ENCODE data around the gene CCDC158.
"Not testable (repeated sequence)": the region's sequence is repeated elsewhere in the genome, so short reads cannot be mapped to it uniquely, and the experiment has no call there.

CCDC158 gene

DNA sequence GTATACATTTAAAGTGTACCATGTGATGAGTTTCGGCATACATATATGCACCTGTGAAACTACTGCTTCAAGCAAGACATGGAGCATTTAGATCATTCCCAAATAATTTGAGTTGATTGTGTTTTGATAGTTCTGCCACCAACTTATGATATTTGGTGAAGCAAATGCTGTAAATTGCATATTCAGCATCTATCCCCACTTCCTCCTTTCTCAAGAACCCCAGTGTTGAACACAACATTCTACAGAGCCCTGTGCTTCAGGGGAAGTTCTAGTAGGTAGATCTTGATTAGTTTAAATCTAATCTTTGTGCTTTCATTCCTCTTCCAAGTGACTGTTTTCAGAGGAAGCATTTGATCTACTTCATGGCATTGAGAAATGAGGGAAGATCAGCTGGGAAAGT is 8.7 kb upstream of the CCDC158 start:
- no peak for DNase-seq

DNA sequence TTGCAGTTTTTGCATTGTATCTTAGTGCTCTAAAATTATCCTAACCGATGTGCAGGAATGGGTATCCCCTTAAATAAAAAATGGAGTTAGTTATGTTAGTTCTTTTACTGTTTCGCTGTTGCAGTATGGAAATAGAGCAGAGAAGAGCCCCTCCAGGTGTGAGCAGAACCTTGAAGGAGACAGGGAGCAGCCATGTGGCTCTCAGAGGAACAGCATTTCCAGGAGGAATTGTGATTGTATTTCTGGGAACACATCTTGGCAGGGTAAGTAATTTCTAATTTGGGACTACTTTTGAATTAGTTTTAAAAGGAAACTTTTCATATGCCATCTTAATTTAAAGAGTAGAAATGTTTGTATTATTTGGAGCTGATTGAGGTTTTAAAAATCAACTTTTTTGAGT is 5.3 kb upstream of the CCDC158 start:
- no peak for DNase-seq

DNA sequence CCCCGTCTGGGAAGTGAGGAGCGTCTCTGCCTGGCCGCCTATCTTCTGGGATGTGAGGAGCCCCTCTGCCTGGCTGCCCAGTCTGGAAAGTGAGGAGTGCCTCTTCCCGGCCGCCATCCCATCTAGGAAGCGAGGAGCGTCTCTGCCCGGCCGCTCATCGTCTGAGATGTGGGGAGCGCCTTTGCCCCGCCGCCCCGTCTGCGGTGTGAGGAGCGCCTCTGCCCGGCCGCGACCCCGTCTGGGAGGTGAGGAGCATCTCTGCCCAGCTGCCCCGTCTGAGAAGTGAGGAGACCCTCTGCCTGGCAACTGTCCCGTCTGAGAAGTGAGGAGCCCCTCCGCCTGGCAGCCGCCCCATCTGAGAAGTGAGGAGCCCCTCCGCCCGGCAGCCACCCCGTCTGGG is 2.2 kb upstream of the CCDC158 start:
- not testable (repeated sequence) for DNase-seq

GRCh38 chr4:76420188-76420761 is 666 bp downstream of the CCDC158 start:
- no peak for DNase-seq

DNA sequence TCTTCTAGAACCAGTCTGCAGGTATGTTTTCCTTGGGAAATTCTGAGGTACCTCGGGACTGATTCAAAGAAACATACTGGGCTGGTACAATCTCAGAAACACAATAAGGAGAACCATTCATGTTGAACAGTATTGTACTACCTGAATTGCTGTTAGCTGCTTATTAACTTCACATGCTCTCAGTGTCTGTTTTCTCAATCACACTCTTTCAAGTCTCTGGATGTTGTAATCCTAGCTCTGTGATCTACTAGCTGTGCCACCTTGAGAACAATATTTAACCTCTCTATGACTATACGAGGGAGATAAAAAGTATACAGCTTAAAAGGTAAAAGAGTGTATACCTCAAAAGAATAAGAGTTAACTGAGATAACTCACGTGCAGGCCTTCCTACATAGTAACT is 10.3 kb downstream of the CCDC158 start:
- no peak for DNase-seq

DNA sequence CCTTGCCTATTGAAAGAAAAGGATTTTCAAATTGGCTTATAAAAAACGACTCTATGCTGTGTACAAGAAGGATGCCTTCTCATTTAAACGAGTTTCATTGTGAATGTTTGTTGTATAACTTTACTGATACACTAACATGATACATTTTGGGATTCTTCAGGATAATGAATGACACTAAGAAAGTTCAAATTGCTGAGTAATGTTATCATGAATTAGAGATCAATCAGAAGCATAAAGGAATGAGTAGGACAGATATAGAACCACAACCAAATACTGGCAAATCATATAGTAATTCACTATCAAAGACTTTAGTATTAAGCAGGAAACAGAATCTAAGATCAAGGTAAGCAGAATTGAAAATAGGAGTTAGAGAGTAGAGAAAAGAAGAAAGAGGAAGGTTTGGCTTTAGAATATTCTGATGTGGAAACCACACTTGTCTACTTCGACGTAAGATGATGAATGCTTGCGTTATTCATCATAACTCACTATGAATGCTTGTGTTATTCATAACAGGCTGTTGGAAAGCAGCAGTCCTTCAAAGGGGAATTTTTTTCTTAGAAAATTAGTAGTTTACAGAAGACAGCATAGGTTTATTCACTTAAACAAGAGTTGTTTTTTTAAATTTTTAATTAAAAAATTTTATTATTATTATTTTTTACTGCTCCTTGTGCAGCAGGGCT is 13.4 kb downstream of the CCDC158 start:
- DNase-seq = no peak

GRCh38 chr4:76406081-76406480 is 14.9 kb downstream of the CCDC158 start:
- DNase-seq = no peak

DNA sequence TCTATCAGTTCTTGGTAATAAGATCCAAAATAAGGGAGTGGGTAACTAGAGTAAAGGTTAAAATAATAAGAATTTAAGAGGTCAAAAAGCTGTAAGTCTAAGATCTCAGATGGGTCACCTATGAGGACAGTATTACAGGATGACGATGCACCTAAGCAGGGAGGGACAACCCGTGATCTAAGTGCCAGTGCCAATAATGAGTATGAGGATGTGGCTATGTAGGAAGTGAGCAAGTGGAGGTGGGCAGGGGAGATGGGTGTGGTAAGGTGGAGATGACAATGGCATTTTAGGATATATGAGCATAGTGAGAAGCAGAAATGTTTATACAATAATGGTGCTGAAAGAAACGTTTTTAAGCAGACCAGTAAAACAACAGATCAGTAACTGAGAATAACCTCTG is 19.3 kb downstream of the CCDC158 start:
- DNase-seq = no peak

DNA sequence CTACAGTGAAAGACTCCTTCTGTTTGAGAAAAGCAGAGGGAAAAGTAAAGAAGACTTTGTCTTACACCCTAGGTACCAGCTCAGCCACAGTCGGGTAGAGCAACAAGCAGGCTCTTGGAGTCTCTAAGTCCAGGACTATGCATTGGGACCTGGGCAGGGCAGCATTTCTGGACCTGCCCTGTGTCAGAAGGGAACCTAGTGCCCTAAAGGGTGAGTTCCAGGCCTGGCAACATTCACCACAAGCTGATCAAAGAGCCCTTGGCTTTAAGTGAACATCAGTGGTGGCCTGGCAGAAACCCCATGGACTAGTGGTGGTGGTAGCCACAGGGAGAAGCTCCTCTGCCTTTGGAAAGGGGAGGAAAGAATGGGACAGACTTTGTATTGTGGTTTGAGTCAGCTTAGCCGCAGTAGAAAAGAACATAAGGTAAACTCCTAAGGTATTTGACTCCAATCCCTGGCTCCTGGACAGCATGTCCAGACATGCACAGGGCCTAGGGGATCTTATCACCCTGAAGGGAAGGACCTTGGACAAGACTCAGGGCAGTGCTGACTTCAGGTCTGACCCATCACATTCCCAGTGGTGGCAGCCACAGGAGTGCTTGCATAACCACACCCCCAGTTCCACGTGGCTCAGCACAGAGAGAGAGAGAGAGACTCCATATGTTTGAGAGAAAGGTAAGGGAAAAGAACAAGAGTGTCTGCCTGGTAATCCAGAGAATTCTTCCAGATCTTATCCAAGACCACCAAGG is 32.6 kb downstream of the CCDC158 start:
- DNase-seq = no peak

- DNase-seq = no peak
Observed at GRCh38 chr4:76386566-76387305, 34.2 kb downstream of the CCDC158 start.

GRCh38 chr4:76385974-76386373 is 35.0 kb downstream of the CCDC158 start:
- no peak for DNase-seq

- no peak for DNase-seq
Observed at GRCh38 chr4:76384052-76384451, 36.9 kb downstream of the CCDC158 start.

DNA sequence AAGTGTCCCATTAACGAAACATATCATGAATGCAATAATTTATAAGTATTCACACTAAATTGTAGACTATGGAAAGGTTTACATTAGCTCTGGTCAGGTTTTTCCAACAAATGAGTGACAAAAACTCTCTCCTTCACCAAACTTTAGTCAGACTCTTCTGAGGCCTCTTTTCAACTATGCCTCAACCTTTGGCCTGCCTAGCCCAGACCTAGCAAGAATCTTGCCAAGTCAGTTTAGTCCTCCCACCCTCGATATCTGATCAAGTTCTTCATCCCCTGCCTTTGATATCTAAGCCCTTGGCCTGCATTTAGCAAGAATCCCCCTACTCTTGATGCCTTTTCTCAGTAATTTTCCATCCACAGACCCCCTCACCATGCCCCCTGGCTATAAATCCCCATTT is 37.9 kb downstream of the CCDC158 start:
- no peak for DNase-seq

DNA sequence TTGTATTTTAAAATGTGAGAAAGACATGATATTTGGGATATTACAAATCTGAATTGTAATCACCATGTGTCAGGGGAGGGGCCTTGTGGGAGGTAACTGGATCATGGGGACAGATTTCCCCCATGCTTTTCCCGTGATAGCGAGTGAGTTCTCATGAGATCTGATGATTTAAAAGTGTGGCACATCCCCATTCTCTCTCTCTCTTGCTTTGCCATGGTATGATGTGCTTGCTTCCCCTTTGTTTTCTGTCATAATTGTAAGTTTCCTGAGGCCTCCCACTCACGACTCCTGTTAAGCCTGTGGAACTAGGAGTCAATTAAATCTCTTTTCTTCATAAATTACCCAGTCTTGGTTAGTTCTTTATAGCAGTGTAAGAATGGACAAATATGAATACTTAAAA is 39.0 kb downstream of the CCDC158 start:
- DNase-seq = no peak

GRCh38 chr4:76380561-76380960 is 40.4 kb downstream of the CCDC158 start:
- no peak for DNase-seq

- DNase-seq = no peak
Observed at GRCh38 chr4:76377911-76378310, 43.0 kb downstream of the CCDC158 start.

DNA sequence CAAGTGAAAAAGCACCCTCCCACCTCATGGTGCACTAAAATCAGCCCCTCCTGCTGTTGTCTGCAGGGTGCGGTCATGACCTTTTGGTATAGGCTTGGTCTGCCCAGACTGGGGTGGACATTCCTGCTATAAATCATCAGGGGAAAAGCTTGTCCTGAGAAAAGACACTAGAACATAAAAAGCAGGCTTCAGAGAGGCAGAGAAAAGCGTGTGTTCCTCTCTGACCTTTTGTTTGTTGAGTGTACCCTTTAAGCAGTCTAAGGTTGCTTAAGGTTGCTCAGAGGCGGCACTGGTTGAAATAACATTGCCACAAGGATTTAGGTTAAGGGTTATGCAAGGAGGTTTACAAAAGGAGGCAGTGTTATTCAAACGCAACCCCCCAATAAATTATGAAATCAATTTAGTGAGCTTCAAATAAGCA is 43.5 kb downstream of the CCDC158 start:
- DNase-seq = no peak

GRCh38 chr4:76376534-76376933 is 44.4 kb downstream of the CCDC158 start:
- no peak for DNase-seq

DNA sequence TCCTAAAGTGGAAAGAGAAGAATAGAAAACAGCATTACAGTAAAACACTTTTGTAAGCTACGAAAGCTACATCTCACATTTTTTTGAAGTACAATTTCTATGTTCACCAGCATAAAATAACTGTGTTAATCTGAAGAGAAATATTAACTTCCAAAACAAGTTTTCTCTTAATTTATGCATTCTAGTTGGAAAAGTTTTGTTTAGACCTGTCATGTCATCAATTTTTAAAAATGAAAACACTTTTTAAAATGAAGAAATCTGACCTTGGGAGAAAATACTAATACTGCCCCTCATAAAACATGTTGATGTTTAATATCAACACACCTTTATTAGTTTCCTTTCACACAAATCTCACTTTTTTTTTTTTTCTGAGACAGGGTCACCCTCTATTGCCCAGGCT is 45.2 kb downstream of the CCDC158 start:
- no peak for DNase-seq

DNA sequence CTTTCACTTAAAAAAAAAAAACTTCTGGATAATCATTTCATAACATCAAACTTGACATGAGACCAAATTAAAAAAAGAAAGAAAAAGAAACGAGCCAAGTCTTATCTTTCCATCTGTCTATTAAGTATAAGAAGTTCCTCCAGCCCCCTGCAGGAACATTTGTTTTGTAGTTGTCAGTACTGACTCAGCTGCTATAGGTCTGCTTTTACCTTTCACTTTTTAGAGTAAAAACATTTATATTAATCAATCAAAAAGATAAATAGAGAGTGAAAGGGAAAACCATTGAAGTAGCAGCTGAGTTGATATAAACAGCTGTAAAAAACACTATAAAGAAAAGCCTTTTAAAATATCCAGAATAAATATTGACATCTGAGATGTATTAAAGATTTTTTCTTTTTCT is 46.1 kb downstream of the CCDC158 start:
- no peak for DNase-seq

DNA sequence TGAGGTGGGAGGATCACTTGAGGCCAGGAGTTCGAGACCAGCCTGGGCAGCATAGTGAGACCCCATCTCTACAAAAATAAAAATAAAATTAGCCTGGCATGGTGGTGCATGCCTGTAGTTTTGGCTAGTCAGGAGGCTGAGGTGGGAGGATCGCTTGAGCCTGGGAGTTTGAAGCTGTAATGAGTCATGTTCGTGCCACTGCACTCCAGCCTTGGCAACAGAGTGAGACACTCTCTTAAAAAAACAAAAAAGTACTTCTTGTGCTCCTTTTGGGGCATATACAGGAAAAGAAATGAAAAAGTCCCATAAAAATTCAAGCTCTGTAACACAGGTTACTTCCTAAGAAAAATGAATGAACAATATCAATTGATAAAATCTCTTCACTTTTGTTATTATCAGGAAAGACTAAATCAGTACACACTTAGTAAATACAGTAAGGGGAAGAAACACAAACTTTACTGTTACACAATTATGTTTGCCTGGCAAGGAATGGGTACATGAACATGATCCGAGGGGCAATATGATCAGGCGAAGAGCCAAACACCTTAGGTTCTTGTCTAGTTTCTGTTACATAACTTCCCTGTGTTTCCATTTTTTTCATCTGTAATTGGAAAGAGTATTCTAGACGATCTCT is 46.9 kb downstream of the CCDC158 start:
- no peak for DNase-seq

DNA sequence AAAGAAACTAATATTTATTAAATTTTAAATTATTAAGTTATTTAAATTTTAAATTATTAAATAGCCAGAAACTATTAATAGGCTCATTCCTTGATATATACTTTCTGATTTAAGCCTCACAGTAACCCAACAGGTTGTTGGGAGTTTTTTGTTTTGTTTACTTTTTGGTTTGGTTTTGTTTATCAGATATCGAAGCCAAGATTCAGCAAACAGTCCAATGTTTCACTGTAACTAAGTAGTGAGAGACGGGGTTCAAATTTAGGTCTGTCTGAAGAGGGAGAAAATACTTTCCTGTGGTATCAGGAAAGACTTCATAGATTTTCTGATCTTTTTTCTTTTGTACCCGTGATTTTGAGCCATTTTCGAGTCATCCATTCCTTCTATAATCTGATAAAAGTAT is 54.2 kb downstream of the CCDC158 start:
- DNase-seq = no peak

- no peak for DNase-seq
Observed at GRCh38 chr4:76365636-76366035, 55.3 kb downstream of the CCDC158 start.
